Activated CD4-positive, alpha-beta T cell treated with anti-CD3 and anti-CD28 coated beads, Interleukin-2, amount 50 U/mL, for 4 hours (primary cell): ENCODE results near the gene GFRA1.

Experiments
- DNase-seq, 2 experiments: peaks; one replicate each; pipeline ENCODE4 v3.0.0-alpha.2; 2020

GFRA1 gene

DNA sequence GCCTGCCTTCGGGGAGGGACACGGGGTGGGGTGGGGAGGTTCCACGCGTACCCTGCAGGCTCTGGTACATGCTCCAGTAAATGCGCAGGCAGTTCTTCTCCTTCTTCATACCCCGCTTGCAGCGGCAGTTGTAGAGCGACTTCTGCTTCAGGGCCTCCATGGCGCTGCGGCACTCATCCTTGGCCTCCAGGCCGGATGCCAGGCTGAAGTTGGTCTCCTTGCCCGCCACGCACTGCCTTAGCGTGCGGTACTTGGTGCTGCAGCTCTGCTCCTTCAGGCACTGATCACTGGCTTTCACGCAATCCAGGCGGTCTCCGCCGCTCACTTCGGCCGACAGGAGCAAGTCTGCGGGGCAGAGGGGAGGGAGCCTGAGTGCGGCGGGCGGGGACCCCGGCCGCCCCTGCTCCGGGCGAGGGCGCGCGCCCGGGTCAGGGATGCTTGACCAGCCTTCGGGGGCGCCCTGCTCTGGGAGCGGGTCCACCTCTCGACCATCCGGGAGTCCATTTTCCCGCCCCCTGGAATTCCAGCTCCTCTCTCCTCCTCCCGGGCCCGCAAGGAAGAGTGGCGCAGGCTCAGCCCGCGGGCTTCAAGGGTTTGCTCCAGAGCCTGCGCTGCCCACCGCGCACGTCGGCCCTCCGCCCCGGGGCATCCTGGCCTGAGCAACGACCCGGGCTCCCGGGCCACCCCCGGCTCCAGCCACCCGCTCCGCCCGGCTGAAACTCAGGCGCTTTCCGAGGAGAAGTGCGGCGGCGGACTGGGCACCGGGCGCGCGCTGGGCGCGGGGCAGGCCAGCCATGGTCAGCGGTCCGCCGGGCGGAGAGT is 2.0 kb downstream of the GFRA1 start:
- DNase-seq, result no peak

DNA sequence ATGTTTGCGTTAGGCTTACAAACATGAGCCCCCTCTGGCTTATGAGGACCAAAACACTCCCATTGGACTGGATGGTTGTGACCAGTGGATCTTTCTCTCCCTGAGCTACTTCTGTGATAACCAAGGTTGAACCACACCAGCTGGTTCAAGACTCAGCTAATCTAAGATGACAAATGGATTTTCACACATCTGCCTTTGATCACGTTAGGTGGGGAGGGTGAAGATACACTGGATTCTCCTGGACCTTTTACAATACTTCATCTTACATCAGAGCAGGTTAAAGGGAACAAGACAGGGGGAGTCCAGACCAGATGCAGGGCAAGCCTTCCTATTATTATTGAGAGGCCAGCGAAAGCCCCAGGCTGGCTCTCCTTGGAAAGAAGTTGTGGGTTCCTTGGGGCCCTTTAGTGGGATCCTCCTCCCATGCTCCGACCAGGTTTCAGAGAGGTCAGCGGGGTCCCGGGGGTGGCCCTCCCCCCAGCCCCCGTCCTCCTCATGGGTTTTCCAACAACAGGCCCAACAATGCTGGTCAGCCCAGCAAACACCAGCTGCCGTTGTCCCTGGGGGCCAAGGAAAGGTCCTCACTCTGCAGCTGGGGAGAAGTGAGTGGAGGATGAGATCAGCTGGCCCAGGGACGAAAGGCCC is 2.8 kb downstream of the GFRA1 start:
- DNase-seq, result no peak

DNA sequence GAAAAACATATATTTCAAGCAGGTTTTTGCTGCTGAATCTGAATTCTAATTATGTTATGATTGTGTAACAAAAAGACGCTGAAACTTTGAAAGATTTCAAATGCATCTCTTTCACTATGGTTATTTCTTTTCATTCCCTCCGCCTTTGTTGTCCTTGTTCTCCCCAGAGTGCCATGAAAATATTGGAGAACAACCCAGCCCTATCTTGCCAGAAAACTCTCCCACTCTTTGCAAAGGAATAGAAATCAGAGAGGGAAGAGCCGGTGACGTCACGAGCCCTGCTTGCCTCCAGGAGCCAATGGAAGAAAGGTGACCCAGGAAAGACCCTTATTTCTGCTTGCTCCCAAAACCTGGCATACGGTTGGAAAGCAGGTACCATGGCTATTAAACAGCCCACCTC is 3.4 kb downstream of the GFRA1 start:
- DNase-seq, result no peak

DNA sequence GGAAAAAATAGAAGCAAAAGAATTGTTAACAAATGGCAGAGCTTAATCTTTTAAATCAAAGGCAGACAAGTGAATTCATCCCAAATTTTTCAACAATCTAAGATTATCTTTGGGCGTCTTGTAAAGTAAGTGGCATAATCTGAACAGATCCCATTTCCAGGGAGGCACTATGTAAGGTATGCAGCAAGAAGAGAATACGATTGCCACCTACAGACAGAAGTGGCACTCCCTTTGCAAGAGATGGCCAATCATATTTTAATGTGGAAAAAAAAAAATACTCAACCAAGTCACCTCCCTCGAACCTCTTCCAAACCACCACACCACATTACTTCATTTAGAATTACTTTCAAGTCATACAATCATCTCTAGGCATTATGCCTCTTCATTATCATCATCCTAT is 4.0 kb downstream of the GFRA1 start:
- DNase-seq, result no peak

DNA sequence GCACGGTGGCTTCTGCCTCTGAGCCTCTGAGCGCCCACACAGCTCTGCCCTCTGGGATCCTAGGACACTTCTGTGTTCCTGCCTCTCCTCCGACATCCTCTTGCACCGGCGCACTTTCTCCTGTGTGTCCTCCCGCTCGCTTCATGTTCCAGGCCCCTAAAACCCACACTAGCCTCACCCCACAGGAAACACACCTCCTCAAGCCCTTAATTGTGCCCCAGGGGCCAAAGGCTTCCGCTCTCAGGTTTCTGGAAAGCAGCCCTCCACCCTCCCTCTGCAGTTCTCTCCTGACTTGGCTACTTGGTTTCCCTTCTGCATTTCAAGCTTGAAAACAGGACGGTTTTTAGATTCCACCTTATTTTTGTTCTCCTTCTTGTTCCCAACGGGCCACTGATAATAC is 7.3 kb downstream of the GFRA1 start:
- no peak for DNase-seq

DNA sequence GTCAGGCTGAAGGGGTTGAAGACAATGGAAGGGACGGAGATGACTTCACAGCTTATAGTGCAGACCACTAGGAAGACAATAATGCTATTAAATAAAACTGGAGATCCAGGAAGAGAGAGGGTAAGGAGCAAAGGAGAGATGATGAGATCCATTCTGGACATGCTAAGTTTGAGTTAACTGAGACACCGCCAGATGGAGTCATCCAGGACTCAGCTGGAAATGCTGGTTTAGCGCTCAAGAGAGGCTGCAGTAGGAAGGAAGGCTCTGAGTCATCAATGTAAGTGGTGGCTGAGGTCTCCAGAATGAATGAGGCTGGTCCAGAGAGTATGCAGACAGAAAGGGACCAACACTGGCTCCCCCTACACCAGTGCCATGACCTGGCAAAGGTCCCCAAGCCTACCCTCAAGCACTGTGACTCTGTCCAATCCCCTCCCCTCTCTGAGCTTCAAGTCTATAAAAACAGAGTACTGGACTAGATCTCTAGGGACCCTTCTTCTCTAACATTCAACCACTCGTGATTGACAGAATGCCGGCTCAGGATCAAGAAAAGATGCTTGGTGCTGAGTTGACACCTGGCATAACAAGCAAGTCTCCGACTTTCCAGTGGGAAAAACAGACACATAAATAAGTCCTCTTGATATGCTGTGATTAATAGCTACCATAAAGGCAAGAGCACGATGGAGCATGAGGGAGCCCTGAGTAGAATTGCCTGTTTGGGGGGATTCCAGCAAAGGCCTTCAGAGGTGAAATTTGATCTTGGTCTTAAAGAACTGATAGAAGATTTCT is 8.9 kb downstream of the GFRA1 start:
- no peak for DNase-seq

DNA sequence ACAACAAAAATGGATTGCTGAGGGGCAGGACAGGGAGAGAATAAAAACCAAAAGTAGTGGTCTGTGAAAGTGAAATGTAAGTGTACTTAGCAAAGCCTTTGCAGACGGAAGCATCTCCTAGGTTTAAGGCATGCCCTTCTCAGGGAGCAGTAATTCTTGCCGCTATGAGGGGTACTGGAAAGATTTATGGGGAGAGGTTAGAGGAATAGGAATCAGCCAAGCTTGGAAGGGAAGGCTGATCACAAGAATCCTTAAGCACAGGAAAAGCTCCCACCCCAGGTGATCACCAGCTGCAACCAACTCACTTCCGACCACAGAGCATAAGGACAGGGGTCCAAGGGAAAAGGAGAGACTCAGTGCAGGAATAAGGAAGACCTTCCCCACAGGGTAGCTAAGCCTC is 10.3 kb downstream of the GFRA1 start:
- DNase-seq, result no peak

DNA sequence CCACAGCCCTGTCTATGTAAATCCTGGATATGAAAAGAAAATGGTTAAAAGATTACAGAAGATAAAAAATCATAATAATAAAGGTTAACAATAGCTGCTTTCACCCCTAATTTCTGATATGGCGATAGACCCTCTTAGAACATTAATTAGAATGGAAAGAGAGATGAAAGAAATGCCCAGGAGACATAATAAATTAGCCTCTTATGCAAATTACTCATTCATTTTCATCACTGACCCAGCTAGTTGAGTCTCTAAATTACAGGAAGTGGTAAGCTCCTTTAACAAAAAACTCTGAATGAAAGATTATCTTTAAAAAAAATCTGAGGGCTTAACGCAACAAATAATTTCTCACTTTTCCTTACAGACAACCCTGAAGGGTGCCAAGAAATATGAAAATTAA is 12.4 kb downstream of the GFRA1 start:
- DNase-seq, result no peak

DNA sequence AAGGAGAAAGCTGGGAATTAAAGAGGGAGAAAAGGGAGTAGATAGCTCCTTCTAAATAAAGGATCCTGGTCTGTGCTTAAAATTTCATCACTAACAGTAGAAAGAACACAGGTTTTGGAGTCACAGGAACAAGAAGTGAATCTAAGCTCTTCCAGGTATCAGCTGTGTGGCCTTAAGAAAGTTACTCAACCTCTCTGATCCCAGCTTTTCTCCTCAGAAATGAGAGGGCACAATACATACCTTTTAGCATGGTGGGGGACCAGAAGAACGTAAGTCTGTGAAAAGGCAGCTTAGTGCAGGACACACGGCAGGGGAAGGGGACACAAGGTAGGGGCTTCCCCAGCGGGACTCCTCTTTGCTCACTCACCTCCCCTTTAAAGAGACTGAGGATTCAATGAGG is 13.4 kb downstream of the GFRA1 start:
- no peak for DNase-seq

DNA sequence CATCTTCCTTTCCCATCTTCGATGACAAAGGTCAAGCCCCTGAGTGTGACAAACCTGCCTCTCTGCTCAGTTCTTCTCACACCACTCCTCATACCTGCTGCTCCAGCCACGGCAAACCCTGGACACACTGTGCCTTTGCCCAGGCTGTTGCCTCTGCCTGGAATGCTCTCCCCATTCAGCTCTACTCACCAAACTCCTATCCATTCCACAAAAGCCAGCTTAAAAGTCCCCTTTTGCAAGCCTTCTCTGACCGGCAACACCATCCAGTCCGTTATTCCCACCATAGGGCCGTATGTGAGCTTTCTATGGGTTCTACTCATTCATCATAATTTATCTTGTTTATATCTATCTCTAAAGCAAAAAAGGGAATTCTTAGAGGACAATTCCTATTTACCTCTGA is 15.2 kb downstream of the GFRA1 start:
- no peak for DNase-seq

DNA sequence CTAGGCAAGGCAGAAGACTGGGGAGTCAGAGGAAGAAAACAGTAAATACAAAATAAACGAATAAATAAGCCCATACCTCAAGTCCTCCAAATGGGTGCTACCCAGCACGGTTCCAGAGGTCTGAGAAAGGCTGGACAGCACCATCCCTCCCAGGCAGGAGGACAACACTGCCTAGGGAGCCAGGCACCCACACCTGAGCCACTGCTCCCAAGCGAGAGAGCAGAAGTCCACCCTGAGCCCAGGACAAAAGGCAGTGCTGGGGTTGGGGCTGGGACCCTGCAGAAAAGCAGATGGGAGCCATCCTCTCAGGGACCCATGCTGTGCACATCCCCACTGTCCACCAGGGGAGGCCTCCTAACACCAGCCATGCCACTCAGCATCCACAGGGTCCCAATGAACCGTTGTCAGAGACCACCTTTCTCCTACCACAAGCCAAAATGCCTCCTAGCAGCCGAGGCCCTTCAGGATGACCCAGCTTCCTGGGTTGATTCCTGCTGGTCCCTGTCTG is 16.2 kb downstream of the GFRA1 start:
- no peak for DNase-seq

DNA sequence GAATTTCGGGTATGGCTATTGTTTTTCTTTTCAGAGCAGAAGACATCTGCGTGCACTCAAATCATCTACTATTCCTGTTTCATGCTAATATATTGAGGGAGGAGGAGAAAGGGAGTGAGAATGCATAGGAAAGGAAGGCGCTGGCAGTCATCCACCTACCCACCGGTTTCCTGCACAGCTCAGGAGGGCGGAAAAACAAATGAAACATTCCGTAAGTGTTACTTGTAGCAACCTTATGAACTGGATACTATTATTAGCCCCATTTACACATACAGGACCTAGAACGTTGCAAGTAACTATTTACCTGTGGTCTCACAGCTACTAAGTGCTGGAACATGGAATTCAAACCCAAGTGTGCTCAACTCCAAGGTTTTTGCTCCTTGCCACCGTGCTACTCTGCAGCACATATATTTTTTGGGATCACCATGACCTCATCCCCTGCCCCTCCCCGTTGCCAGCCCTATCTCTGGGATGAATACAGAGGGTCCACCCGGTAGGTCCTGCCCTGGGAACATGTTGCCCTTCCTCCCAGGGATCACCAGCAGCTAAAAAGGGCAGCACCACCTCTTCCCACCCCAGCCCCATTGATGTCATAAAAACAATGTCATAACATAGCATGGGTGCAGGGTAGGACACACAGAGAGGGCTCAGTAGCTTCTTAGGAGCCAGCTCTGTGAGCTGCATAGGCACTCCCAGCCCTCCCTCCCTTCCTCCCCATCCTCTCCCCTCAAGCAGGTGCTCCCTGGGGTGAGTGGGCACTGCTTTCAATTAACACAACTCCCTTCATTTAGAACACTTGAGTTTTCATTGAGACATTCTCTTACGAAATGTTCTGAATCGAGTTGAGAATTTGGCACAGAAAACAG is 16.9 kb downstream of the GFRA1 start:
- no peak for DNase-seq

DNA sequence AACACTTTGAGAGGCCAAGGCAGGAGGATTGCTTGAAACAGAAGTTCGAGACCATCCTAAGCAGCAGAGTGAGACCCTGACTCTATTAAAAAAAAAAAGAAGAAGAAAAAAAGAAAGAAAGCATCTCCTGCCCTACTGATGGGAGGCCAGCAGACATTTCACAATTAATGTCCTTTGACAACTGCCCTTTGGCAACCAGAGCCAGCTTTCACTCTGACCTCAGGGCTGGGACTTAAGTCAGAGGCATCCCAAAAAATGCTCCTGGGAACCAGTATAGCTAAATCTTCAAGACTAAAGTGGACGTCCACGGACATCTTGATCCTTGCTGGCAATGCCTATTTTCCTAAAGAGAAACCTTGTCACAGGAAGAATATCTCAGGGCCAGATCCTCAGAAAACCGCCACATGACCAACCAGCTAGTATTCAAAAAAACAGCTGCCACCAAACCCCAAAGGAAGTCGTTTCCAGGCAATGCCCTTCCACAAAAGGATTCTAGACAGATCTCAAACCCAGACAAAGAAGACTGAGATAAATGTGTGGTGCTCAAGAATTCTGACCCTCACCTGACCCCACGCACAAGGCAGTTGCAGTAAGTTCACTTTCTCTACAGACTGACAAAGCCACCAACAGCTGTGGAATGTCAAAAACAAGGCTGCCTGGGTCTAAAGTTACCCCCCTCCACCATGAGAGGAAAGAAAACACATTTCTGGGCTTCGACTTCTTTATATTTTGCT is 18.4 kb downstream of the GFRA1 start:
- DNase-seq, result no peak

DNA sequence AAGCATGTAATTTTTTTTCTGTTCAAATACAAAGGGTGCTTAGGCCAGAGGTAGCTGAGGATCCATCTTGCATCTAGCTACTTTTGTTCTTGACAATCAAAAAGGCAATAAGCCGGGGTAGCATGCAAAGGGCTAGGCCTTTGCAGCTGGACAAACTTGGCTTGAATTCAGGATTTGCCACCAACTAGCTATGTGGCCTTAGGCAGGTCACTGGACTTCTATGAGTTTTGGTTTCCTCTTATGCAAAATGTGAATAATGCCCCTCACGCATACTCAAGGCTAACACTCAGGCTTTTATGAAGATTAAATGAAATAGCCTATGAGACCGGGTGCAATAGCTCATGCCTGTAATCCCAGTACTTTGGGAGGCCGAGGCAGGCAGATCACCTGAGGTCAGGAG is 19.3 kb downstream of the GFRA1 start:
- DNase-seq, result no peak

DNA sequence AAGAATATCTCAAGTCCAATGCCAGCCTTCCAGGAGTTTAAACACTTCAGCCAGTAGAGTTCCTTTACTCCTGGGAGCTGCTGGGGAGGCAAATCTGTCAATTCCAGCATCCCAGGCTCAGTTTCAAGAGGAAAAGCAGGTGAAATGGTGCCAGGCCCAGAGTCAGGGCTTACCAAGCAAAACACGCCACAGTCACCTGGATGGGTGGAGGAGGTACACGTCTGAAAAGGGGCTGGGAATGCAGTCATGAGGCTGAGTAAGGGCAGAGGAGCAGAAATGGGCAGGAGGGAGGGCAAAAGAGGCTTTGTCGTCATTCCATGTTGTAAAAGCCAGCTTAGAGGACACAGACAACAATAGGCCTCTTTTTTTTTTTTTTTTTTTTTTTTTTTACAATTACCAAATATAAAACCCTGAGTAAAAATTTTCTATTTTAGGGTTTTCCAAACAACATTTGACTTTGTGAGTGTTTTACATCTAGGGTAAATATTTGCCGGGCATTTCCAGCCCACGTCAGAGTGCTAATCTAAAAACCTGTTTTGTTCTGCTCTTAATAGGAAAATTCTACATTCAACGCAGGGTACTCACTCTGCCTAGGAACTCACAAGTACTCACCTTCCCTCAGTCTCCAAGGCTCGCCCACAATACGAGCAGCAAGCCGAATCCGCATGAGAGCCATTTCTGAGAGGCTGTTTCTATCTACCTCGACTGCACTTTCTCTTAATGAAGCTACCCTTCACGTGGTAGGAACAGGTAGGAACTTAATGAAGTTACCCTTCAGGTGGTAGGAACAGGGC is 21.2 kb downstream of the GFRA1 start:
- DNase-seq, result no peak

DNA sequence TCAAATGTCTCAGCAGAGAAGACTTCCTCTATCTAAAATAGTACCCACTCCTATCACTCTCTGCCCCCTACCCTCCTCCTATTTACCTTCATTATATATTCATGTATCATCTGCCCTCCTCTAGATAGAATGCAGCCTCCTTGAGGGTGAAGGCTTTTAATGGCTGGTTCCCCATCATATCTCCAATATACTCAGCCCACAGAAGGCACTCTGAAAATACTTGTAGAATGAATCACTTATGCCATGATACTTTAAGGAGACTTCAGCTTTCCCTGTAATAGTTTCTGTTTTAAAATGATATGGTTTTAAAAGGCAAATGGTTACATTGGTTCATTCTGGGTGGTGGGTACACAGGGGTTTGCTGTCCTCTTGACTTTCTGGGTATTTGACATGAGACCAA is 25.3 kb downstream of the GFRA1 start:
- no peak for DNase-seq

DNA sequence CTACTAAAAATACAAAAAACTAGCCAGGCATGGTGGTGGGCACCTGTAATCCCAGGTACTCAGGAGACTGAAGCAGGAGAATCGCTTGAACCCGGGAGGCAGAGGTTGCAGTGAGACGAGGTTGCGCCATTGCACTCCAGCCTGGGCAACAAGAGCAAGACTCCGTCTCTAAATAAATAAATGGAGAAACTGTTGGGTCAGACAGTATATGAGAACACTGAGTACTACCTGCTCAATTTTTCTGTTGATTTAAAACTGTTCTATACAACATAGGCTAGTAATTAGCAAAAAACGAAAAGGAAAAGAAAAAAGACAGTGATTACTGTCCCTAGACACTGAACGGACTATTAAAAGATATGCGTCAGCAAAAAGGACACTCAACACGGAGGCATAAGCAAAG is 26.7 kb downstream of the GFRA1 start:
- DNase-seq, result no peak

DNA sequence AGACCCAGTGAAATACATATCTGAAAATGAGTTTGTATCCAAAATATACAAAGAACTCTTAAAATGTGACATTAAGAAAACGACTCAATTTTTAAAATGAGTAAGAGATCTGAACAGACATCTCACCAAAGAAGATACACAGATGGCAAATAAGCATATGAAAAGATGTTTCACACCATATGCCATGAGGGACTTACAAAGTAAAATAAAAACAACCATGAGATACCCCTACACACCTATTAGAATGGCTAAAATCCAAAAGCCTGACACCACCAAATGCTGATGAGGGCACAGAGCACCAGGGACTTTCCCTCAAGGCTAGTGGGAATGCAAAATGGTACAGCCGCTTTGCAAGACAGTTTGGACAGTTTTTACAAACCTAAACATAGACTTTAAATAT is 27.9 kb downstream of the GFRA1 start:
- DNase-seq, result no peak

DNA sequence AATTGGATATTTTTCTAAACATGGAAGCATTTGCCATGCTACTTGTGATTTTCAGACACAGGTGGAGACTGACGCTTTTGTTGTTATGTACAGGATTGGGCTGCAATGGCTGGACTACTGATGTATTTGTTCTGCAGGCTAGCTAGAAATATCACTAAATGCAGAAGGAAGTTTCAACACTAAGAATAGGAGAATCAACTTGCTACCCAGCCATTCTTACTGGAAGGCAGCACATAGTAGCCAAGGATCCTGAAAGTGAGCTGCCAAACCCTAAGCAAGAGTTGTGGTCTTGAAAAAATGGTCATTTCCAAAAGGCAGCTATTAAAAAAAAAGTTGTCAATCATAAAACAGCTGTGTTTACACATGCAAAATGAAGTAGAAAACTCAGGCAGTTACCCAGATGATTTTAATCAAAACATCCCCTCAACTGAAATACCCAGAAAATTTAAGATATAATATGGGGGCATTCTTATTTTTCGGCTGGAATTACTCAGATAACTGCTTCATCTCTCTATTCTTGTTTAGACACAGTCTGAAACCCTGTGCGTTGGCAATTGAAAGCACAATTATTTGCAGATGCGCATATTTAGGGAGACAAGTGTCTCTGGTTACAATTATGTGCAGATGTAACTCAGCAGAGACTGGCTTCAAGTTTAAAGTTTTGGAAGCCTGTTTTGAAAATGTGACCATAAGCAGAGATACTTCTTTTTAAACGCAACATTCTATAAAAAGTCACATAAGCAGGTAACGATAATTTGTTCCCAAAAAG is 31.2 kb downstream of the GFRA1 start:
- no peak for DNase-seq

DNA sequence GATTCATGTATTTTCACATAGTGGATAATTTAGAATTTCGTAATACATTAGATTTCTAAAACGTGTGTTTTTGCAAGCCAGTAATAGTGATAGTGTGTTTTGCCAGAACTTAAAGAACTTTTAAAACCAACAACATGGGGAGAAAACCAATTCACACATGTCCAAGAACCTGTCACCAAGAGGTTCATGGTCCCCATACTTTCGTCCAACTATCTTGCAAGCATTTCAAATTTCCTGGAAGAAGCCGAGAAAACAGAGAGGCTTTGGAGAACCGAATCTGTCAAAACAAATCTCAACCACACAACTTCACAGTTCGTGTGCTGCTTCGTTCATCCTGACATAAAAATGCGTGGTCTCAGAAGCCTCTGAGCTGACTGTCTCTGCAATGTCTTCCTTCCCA is 31.9 kb downstream of the GFRA1 start:
- no peak for DNase-seq
